ENCODE measurements around the gene BCAS1. TPM values are rescaled to one million over a fixed set of nuclear protein-coding genes. Genes with fewer than 3 reads are reported as not detected.

The BCAS1 gene
- total RNA-seq, 1 donor from 2014 or later: 0.32 TPM

GRCh38 chr20:54061101-54061881, 9.1 kb downstream of the BCAS1 start:
- H3K36me3 Mint-ChIP-seq (ENCODE audit: unreplicated experiment): no peaks in the 10 kb centered on the region
- H3K9me3 Mint-ChIP-seq (ENCODE audit: unreplicated experiment): peaks cover 2% of the 10 kb centered on the region
- TF ChIP-seq, protein P1, sequence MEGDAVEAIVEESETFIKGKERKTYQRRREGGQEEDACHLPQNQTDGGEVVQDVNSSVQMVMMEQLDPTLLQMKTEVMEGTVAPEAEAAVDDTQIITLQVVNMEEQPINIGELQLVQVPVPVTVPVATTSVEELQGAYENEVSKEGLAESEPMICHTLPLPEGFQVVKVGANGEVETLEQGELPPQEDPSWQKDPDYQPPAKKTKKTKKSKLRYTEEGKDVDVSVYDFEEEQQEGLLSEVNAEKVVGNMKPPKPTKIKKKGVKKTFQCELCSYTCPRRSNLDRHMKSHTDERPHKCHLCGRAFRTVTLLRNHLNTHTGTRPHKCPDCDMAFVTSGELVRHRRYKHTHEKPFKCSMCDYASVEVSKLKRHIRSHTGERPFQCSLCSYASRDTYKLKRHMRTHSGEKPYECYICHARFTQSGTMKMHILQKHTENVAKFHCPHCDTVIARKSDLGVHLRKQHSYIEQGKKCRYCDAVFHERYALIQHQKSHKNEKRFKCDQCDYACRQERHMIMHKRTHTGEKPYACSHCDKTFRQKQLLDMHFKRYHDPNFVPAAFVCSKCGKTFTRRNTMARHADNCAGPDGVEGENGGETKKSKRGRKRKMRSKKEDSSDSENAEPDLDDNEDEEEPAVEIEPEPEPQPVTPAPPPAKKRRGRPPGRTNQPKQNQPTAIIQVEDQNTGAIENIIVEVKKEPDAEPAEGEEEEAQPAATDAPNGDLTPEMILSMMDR (IDR thresholded peaks at IDR 0.05; ENCODE audit: partially characterized antibody, unreplicated experiment): no peak
- DNase-seq: no peak
- H3K4me1 Mint-ChIP-seq (ENCODE audit: low read depth, unreplicated experiment): peaks cover 7% of the 10 kb centered on the region
- H3K27ac Mint-ChIP-seq (ENCODE audit: unreplicated experiment): no peak overlapping the region
- H3K4me3 Mint-ChIP-seq (ENCODE audit: unreplicated experiment): no peak overlapping the region
- no peaks in the 10 kb centered on the region for H3K27me3 Mint-ChIP-seq (ENCODE audit: unreplicated experiment)

- no peak overlapping the region for H3K4me3 Mint-ChIP-seq (ENCODE audit: unreplicated experiment)
- no peak for DNase-seq
- no peak overlapping the region for H3K27ac Mint-ChIP-seq (ENCODE audit: unreplicated experiment)
- peaks cover 7% of the 10 kb centered on the region for H3K4me1 Mint-ChIP-seq (ENCODE audit: low read depth, unreplicated experiment)
- H3K27me3 Mint-ChIP-seq (ENCODE audit: unreplicated experiment): no peaks in the 10 kb centered on the region
- TF ChIP-seq, protein P1 (IDR thresholded peaks at IDR 0.05; ENCODE audit: partially characterized antibody, unreplicated experiment): no peak
- H3K9me3 Mint-ChIP-seq (ENCODE audit: unreplicated experiment): no peaks in the 10 kb centered on the region
- H3K36me3 Mint-ChIP-seq (ENCODE audit: unreplicated experiment): no peaks in the 10 kb centered on the region
Observed at GRCh38 chr20:54059691-54060364, 10.6 kb downstream of the BCAS1 start.

DNA sequence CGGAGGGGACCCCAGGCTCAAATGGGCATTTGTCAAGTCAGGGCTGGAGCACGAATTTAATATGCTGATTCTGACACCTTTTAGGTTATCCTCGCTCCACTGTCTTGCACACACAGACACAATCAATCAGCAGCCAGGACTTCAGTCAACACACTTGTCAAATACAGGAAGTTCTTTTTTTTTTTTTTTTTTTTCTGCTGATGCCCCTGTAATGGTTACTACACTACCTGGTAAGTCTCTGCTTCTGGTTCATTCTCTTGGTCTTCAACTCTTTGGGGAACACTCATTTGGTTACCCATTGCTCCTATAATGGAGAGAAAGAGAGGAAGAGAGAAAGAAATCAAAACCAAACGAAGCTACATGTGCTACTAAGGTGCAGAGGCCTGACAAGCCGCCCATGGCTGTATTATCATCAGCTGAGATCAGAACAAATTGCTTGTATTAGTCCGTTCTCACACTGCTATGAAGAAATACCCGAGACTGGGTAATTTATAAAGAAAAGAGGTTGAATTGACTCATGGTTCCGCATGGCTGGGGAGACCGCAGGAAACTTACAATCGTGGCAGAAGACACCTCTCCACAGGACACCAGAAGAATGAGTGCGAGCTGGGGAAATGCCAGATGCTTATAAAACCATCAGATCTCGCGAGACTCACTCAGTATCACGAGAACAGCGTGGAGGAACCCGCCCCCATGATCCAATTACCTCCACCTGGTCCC, 11.8 kb downstream of the BCAS1 start:
- peaks cover 2% of the 10 kb centered on the region for H3K9me3 Mint-ChIP-seq (ENCODE audit: unreplicated experiment)
- DNase-seq: no peak
- H3K27ac Mint-ChIP-seq (ENCODE audit: unreplicated experiment): no peak overlapping the region
- no peaks in the 10 kb centered on the region for H3K36me3 Mint-ChIP-seq (ENCODE audit: unreplicated experiment)
- H3K4me3 Mint-ChIP-seq (ENCODE audit: unreplicated experiment): no peak overlapping the region
- TF ChIP-seq, protein P1 (IDR thresholded peaks at IDR 0.05; ENCODE audit: partially characterized antibody, unreplicated experiment): no peak
- H3K27me3 Mint-ChIP-seq (ENCODE audit: unreplicated experiment): no peaks in the 10 kb centered on the region
- H3K4me1 Mint-ChIP-seq (ENCODE audit: low read depth, unreplicated experiment): peaks cover 7% of the 10 kb centered on the region

DNA sequence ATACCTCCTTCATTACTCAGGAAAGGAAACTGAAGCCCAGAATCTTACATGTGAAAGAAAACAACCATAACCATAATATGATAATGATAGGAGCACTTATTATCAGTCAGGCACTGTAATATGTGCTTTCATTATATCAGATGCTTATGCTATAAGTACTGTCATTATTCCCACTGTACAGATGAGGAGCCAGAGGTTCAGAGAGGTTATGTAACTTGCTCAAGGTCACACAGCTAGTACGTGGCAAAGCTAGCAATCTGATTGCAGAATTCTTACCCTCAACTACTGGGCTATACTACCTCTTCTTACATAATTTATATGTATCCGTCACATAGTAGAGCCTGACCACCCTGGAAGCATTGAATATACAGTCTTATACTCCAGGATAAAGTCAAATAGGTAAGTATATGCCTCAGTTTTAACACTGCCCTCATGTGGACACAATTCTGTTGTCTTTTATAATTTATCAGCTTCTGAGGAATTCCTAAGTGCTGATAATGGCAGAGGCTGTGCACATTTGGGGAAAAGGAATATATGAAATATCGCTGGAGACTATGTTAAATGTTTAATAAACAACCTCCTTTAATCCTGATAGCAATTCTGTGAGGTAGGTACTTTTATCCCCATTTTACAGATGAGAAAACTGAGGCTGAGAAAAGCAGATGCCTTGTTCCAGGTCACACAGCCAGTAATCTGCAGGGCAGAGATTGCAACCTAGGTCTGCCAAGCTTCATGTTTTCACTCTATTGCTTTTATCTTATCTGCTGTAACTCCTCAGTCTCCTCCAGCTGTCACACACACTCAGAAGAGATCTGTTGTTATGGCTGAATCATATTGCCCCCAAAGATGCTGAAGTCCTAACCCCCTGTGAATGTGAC, 13.4 kb downstream of the BCAS1 start:
- TF ChIP-seq, protein P1 (IDR thresholded peaks at IDR 0.05; ENCODE audit: partially characterized antibody, unreplicated experiment): no peak

More for the DNA sequence above, 13.4 kb downstream of the BCAS1 start:
- H3K4me1 Mint-ChIP-seq (ENCODE audit: low read depth, unreplicated experiment): peaks cover 5% of the 10 kb centered on the region
- H3K27ac Mint-ChIP-seq (ENCODE audit: unreplicated experiment): no peak overlapping the region
- H3K9me3 Mint-ChIP-seq (ENCODE audit: unreplicated experiment): peaks cover 2% of the 10 kb centered on the region
- no peak for DNase-seq
- no peaks in the 10 kb centered on the region for H3K36me3 Mint-ChIP-seq (ENCODE audit: unreplicated experiment)
- no peak overlapping the region for H3K4me3 Mint-ChIP-seq (ENCODE audit: unreplicated experiment)
- no peaks in the 10 kb centered on the region for H3K27me3 Mint-ChIP-seq (ENCODE audit: unreplicated experiment)

Measured in glutamatergic neuron (in vitro differentiated cells).